GM23338 (cell line): ENCODE data around the gene GJA4. TPM values are rescaled to one million over a fixed set of nuclear protein-coding genes. Genes with fewer than 3 reads are reported as not detected.

Experiments used
- ATAC-seq: fragments of 200-7000 bp; cut with Tn5 transposase; 3 replicates; pipeline ENCODE4 v1.9.1; 2020
- DNase-seq: peaks from one replicate; pipeline ENCODE4 v3.0.0-alpha.2; 2015; ENCODE audit warnings: low spot score
- H2AFZ ChIP-seq: fragments of 200-600 bp; sonication (generic); 2 replicates; pipeline ENCODE4 v1.8.0; 2016; ENCODE audit warnings: antibody characterized with exemption, mild to moderate bottlenecking, moderate library complexity
- H3F3A ChIP-seq: fragments of 200-600 bp; sonication (generic); replicated peaks from 2 replicates; pipeline ENCODE4 v1.8.0; 2017; ENCODE audit warnings: antibody characterized with exemption, mixed run types, low read depth
- H3K27ac ChIP-seq: fragments of 200-600 bp; sonication (generic); 2 replicates; pipeline ENCODE4 v1.6.1; 2016; ENCODE audit warnings: low read depth
- H3K27me3 ChIP-seq: fragments of 200-600 bp; sonication (generic); 2 replicates; pipeline ENCODE4 v1.8.0; 2016; ENCODE audit warnings: mild to moderate bottlenecking, mixed run types, moderate library complexity; ENCODE audit not compliant: insufficient read depth
- H3K36me3 ChIP-seq: fragments of 200-600 bp; sonication (generic); 2 replicates; pipeline ENCODE4 v1.8.0; 2016; ENCODE audit warnings: mild to moderate bottlenecking; ENCODE audit not compliant: insufficient read depth
- H3K4me1 ChIP-seq: fragments of 200-600 bp; sonication (generic); 2 replicates; pipeline ENCODE4 v1.8.0; 2016; ENCODE audit warnings: mild to moderate bottlenecking, moderate library complexity; ENCODE audit not compliant: insufficient read depth
- H3K4me2 ChIP-seq: fragments of 200-600 bp; sonication (generic); 2 replicates; pipeline ENCODE4 v1.7.1; 2017; ENCODE audit warnings: mixed run types
- H3K4me3 ChIP-seq: fragments of 200-600 bp; sonication (generic); 2 replicates; pipeline ENCODE4 v1.6.1; 2016; ENCODE audit warnings: mixed run types
- H3K79me2 ChIP-seq: fragments of 200-600 bp; sonication (generic); replicated peaks from 2 replicates; pipeline ENCODE4 v1.8.0; 2017; ENCODE audit warnings: mild to moderate bottlenecking; ENCODE audit not compliant: insufficient read depth
- H3K9me2 ChIP-seq: fragments of 200-600 bp; sonication (generic); 2 replicates; pipeline ENCODE4 v1.8.0; 2017; ENCODE audit not compliant: insufficient read depth
- H4K20me1 ChIP-seq: fragments of 200-600 bp; sonication (generic); replicated peaks from 2 replicates; pipeline ENCODE4 v1.8.0; 2017; ENCODE audit warnings: mild to moderate bottlenecking; ENCODE audit not compliant: insufficient read depth
- H3K27ac Mint-ChIP-seq: 2 replicates; pipeline ENCODE4 v1.8.0; 2020; ENCODE audit warnings: inconsistent platforms, mild to moderate bottlenecking, moderate library complexity, mixed read lengths
- H3K27me3 Mint-ChIP-seq: 3 replicates; pipeline ENCODE4 v1.8.0; 2022; ENCODE audit warnings: low read depth, mild to moderate bottlenecking, moderate library complexity, mixed read lengths, inconsistent platforms; ENCODE audit not compliant: insufficient read depth, poor library complexity
- H3K36me3 Mint-ChIP-seq: 3 replicates; pipeline ENCODE4 v1.8.0; 2021; ENCODE audit warnings: low read depth, mild to moderate bottlenecking, inconsistent platforms, moderate library complexity, mixed read lengths
- H3K4me1 Mint-ChIP-seq: 3 replicates; pipeline ENCODE4 v1.8.0; 2020; ENCODE audit warnings: mild to moderate bottlenecking, inconsistent platforms, mixed read lengths
- H3K4me3 Mint-ChIP-seq: 3 replicates; pipeline ENCODE4 v1.8.0; 2021; ENCODE audit warnings: moderate library complexity, mild to moderate bottlenecking, inconsistent platforms, mixed read lengths
- H3K9me3 Mint-ChIP-seq: 3 replicates; pipeline ENCODE4 v1.8.0; 2020; ENCODE audit warnings: moderate library complexity, mild to moderate bottlenecking, inconsistent platforms, mixed read lengths
- CREB1 ChIP-seq: fragments of 250-450 bp; sonication (Bioruptor Pico); IDR thresholded peaks from 2 replicates; pipeline ENCODE4 v1.5.0; 2020; ENCODE audit warnings: low read depth, mild to moderate bottlenecking, moderate library complexity
- EZH2 ChIP-seq: fragments of 200-600 bp; sonication (generic); IDR thresholded peaks from one replicate; pipeline ENCODE4 v1.8.0; 2017; ENCODE audit warnings: antibody characterized with exemption, mild to moderate bottlenecking, low read depth; ENCODE audit not compliant: unreplicated experiment
- EZH2phosphoT487 ChIP-seq: fragments of 200-600 bp; sonication (generic); IDR thresholded peaks from one replicate; pipeline ENCODE4 v1.8.1; 2018; ENCODE audit warnings: antibody characterized with exemption; ENCODE audit not compliant: unreplicated experiment
- JUNB ChIP-seq: IDR thresholded peaks from one replicate; pipeline ENCODE4 v1.6.1; 2016; ENCODE audit warnings: antibody characterized with exemption; ENCODE audit not compliant: unreplicated experiment
- NANOG ChIP-seq: IDR thresholded peaks from 2 replicates; pipeline ENCODE4 v1.6.1; 2016; ENCODE audit warnings: antibody characterized with exemption, borderline replicate concordance
- POLR2AphosphoS5 ChIP-seq: IDR thresholded peaks from 2 replicates; pipeline ENCODE4 v1.6.1; 2016; ENCODE audit warnings: antibody characterized with exemption, low read depth
- STAT1 ChIP-seq: IDR thresholded peaks from one replicate; pipeline ENCODE4 v1.6.1; 2016; ENCODE audit warnings: antibody characterized with exemption; ENCODE audit not compliant: unreplicated experiment
- ZNF114 ChIP-seq: fragments of 250-450 bp; sonication (Bioruptor Pico); IDR thresholded peaks from 2 replicates; pipeline ENCODE4 v1.5.0; 2020; ENCODE audit warnings: mild to moderate bottlenecking, moderate library complexity
- ZNF331 ChIP-seq: fragments of 250-450 bp; sonication (Bioruptor Pico); IDR thresholded peaks from 2 replicates; pipeline ENCODE4 v1.5.0; 2020; ENCODE audit warnings: low read depth, mild to moderate bottlenecking, moderate library complexity
- polyA plus RNA-seq: library from polyadenylated mRNA; unstranded; fragments of >200 nt; fragmentation: Nextera tagmentation; extraction: Ambion mirVana; gene quantifications from 2 replicates; pipeline ENCODE4 v1.2.1, GENCODE V29; 2016
- total RNA-seq: library from RNA; depleted of rRNA; stranded (reverse); fragments of >200 nt; shearing (Covaris generic); gene quantifications from 2 replicates; pipeline ENCODE4 v1.2.3, GENCODE V29; 2014
- TF ChIP-seq, protein P1 (sequence below): IDR thresholded peaks from one replicate; pipeline ENCODE4 v1.6.1; 2018; ENCODE audit warnings: antibody characterized with exemption; ENCODE audit not compliant: unreplicated experiment
- TF ChIP-seq, protein P2 (sequence below): fragments of 250-450 bp; sonication (Bioruptor Pico); IDR thresholded peaks from 2 replicates; pipeline ENCODE4 v1.5.0; 2020; ENCODE audit warnings: mild to moderate bottlenecking, moderate library complexity
- TF ChIP-seq, protein P3 (sequence below), 2 experiments: fragments of 200-600 bp in 1 of 2; sonication (generic) in 1 of 2; conservative IDR thresholded peaks; 2 replicates each; pipeline versions ENCODE4 v1.5.1 to v1.6.1; 2016 to 2017; ENCODE audit warnings: antibody characterized with exemption in 2 of 2, low read depth in 2 of 2, mild to moderate bottlenecking in 2 of 2, moderate library complexity in 1 of 2
- TF ChIP-seq, protein P4 (sequence below): IDR thresholded peaks from 2 replicates; pipeline ENCODE4 v1.6.1; 2016; ENCODE audit warnings: antibody characterized with exemption

Gene GJA4
- total and polyA plus RNA-seq, 2 experiments from 2014 or later = 0.95 to 2.2 TPM

DNA sequence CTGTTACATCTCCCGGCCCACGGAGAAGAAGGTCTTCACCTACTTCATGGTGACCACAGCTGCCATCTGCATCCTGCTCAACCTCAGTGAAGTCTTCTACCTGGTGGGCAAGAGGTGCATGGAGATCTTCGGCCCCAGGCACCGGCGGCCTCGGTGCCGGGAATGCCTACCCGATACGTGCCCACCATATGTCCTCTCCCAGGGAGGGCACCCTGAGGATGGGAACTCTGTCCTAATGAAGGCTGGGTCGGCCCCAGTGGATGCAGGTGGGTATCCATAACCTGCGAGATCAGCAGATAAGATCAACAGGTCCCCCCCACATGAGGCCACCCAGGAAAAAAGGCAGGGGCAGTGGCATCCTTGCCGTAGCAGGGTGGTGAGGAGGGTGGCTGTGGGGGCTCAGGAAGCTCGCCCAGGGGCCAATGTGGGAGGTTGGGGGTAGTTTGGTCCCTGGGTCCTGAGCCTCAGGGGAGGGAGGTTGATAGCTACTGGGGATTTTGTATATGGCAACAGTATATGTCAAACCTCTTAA, 31.0 kb upstream of the GJA4 start:
- no peaks in the 10 kb centered on the region for H3K36me3 ChIP-seq
- peaks cover 15% of the 10 kb centered on the region for H3K9me2 ChIP-seq
- no peak overlapping the region for H3K4me3 ChIP-seq
- Mint-ChIP-seq H3K4me1 (peaks cover 19% of the 10 kb centered on the region), H3K27ac (no peak overlapping the region), H3K9me3 (peaks cover 3% of the 10 kb centered on the region; the same call in 1 of the 3 replicates), H3K27me3 (peaks cover 10% of the 10 kb centered on the region), H3K36me3 (no peaks in the 10 kb centered on the region; the same call in 2 of the 3 replicates), H3K4me3 (no peak overlapping the region)
- no peak for TF ChIP-seq JUNB
- TF ChIP-seq, protein P1, sequence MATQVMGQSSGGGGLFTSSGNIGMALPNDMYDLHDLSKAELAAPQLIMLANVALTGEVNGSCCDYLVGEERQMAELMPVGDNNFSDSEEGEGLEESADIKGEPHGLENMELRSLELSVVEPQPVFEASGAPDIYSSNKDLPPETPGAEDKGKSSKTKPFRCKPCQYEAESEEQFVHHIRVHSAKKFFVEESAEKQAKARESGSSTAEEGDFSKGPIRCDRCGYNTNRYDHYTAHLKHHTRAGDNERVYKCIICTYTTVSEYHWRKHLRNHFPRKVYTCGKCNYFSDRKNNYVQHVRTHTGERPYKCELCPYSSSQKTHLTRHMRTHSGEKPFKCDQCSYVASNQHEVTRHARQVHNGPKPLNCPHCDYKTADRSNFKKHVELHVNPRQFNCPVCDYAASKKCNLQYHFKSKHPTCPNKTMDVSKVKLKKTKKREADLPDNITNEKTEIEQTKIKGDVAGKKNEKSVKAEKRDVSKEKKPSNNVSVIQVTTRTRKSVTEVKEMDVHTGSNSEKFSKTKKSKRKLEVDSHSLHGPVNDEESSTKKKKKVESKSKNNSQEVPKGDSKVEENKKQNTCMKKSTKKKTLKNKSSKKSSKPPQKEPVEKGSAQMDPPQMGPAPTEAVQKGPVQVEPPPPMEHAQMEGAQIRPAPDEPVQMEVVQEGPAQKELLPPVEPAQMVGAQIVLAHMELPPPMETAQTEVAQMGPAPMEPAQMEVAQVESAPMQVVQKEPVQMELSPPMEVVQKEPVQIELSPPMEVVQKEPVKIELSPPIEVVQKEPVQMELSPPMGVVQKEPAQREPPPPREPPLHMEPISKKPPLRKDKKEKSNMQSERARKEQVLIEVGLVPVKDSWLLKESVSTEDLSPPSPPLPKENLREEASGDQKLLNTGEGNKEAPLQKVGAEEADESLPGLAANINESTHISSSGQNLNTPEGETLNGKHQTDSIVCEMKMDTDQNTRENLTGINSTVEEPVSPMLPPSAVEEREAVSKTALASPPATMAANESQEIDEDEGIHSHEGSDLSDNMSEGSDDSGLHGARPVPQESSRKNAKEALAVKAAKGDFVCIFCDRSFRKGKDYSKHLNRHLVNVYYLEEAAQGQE = no peak
- no peak for TF ChIP-seq NANOG
- TF ChIP-seq ZNF114 (CRISPR knock-in tag) = no peak
- no peak for TF ChIP-seq CREB1 (CRISPR knock-in tag)
- no peak for TF ChIP-seq STAT1
- TF ChIP-seq EZH2phosphoT487 = no peak
- TF ChIP-seq, protein P2, sequence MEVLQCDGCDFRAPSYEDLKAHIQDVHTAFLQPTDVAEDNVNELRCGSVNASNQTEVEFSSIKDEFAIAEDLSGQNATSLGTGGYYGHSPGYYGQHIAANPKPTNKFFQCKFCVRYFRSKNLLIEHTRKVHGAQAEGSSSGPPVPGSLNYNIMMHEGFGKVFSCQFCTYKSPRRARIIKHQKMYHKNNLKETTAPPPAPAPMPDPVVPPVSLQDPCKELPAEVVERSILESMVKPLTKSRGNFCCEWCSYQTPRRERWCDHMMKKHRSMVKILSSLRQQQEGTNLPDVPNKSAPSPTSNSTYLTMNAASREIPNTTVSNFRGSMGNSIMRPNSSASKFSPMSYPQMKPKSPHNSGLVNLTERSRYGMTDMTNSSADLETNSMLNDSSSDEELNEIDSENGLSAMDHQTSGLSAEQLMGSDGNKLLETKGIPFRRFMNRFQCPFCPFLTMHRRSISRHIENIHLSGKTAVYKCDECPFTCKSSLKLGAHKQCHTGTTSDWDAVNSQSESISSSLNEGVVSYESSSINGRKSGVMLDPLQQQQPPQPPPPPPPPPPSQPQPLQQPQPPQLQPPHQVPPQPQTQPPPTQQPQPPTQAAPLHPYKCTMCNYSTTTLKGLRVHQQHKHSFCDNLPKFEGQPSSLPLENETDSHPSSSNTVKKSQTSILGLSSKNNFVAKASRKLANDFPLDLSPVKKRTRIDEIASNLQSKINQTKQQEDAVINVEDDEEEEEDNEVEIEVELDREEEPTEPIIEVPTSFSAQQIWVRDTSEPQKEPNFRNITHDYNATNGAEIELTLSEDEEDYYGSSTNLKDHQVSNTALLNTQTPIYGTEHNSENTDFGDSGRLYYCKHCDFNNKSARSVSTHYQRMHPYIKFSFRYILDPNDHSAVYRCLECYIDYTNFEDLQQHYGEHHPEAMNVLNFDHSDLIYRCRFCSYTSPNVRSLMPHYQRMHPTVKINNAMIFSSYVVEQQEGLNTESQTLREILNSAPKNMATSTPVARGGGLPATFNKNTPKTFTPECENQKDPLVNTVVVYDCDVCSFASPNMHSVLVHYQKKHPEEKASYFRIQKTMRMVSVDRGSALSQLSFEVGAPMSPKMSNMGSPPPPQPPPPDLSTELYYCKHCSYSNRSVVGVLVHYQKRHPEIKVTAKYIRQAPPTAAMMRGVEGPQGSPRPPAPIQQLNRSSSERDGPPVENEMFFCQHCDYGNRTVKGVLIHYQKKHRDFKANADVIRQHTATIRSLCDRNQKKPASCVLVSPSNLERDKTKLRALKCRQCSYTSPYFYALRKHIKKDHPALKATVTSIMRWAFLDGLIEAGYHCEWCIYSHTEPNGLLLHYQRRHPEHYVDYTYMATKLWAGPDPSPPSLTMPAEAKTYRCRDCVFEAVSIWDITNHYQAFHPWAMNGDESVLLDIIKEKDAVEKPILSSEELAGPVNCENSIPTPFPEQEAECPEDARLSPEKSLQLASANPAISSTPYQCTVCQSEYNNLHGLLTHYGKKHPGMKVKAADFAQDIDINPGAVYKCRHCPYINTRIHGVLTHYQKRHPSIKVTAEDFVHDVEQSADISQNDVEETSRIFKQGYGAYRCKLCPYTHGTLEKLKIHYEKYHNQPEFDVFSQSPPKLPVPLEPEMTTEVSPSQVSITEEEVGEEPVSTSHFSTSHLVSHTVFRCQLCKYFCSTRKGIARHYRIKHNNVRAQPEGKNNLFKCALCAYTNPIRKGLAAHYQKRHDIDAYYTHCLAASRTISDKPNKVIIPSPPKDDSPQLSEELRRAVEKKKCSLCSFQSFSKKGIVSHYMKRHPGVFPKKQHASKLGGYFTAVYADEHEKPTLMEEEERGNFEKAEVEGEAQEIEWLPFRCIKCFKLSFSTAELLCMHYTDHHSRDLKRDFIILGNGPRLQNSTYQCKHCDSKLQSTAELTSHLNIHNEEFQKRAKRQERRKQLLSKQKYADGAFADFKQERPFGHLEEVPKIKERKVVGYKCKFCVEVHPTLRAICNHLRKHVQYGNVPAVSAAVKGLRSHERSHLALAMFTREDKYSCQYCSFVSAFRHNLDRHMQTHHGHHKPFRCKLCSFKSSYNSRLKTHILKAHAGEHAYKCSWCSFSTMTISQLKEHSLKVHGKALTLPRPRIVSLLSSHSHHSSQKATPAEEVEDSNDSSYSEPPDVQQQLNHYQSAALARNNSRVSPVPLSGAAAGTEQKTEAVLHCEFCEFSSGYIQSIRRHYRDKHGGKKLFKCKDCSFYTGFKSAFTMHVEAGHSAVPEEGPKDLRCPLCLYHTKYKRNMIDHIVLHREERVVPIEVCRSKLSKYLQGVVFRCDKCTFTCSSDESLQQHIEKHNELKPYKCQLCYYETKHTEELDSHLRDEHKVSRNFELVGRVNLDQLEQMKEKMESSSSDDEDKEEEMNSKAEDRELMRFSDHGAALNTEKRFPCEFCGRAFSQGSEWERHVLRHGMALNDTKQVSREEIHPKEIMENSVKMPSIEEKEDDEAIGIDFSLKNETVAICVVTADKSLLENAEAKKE (CRISPR knock-in tag) = no peak
- TF ChIP-seq POLR2AphosphoS5 = no peak
- TF ChIP-seq EZH2 = no peak
- TF ChIP-seq, protein P3, sequence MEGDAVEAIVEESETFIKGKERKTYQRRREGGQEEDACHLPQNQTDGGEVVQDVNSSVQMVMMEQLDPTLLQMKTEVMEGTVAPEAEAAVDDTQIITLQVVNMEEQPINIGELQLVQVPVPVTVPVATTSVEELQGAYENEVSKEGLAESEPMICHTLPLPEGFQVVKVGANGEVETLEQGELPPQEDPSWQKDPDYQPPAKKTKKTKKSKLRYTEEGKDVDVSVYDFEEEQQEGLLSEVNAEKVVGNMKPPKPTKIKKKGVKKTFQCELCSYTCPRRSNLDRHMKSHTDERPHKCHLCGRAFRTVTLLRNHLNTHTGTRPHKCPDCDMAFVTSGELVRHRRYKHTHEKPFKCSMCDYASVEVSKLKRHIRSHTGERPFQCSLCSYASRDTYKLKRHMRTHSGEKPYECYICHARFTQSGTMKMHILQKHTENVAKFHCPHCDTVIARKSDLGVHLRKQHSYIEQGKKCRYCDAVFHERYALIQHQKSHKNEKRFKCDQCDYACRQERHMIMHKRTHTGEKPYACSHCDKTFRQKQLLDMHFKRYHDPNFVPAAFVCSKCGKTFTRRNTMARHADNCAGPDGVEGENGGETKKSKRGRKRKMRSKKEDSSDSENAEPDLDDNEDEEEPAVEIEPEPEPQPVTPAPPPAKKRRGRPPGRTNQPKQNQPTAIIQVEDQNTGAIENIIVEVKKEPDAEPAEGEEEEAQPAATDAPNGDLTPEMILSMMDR (conservative IDR thresholded peaks at IDR 0.05; ENCODE audit: low read depth in 2 of 2) = no peak
- TF ChIP-seq, protein P4, sequence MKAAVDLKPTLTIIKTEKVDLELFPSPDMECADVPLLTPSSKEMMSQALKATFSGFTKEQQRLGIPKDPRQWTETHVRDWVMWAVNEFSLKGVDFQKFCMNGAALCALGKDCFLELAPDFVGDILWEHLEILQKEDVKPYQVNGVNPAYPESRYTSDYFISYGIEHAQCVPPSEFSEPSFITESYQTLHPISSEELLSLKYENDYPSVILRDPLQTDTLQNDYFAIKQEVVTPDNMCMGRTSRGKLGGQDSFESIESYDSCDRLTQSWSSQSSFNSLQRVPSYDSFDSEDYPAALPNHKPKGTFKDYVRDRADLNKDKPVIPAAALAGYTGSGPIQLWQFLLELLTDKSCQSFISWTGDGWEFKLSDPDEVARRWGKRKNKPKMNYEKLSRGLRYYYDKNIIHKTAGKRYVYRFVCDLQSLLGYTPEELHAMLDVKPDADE = no peak
- TF ChIP-seq ZNF331 (CRISPR knock-in tag) = no peak
- no peaks in the 10 kb centered on the region for H3F3A ChIP-seq
- H4K20me1 ChIP-seq = no peaks in the 10 kb centered on the region
- DNase-seq (no peak), ATAC-seq (no peak)
- no peaks in the 10 kb centered on the region for H3K27me3 ChIP-seq
- no peaks in the 10 kb centered on the region for H3K79me2 ChIP-seq
- H2AFZ ChIP-seq = no peak overlapping the region
- H3K4me1 ChIP-seq = peaks cover 3% of the 10 kb centered on the region
- H3K4me2 ChIP-seq = no peak overlapping the region
- no peak overlapping the region for H3K27ac ChIP-seq
